Vagina (tissue), 2 donors: ENCODE measurements around the gene JPH2.

Source experiments
- POLR2A ChIP-seq, 2 donors: fragments of 450-650 bp; IDR thresholded peaks; one replicate each; pipeline ENCODE4 v1.6.1; 2017; ENCODE audit warnings: antibody characterized with exemption in 2 of 2, mild to moderate bottlenecking in 2 of 2, moderate library complexity in 2 of 2
- POLR2AphosphoS5 ChIP-seq, 2 donors: sonication (generic); formaldehyde crosslinking; IDR thresholded peaks; one replicate each; pipeline ENCODE4 v1.9.0; 2017; ENCODE audit warnings: antibody characterized with exemption in 2 of 2, mild to moderate bottlenecking in 2 of 2, low read depth in 1 of 2; ENCODE audit not compliant: insufficient read depth in 1 of 2
- TF ChIP-seq, protein P1 (sequence below), 3 experiments: fragments of 450-650 bp in 2 of 3; fragments of 200-600 bp in 1 of 3; sonication (generic) in 1 of 3; IDR thresholded peaks; one replicate each; pipeline ENCODE4 v1.5.1; 2017 to 2019; ENCODE audit warnings: antibody characterized with exemption in 3 of 3, mild to moderate bottlenecking in 2 of 3, moderate library complexity in 2 of 3

DNA sequence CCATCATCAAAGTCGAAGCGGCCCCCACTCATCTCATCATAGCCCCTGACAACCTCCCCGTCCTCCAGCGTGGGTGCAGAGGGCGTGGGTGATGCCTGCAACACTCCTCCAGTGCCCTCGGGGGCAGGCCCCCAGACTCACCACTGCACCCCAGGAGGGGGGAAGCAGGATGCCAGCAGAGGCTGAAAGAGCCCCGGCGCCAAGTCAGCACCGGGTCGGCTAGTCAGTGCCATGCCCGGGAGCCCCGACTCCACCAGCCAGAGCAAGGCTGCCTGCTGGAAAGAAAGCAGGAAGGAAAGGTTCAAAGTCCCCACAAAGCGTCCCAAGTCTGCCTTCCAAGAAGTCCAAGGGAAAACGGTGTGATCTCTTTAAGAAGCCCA is 324 bp downstream of the JPH2 start:
- TF ChIP-seq, protein P1, sequence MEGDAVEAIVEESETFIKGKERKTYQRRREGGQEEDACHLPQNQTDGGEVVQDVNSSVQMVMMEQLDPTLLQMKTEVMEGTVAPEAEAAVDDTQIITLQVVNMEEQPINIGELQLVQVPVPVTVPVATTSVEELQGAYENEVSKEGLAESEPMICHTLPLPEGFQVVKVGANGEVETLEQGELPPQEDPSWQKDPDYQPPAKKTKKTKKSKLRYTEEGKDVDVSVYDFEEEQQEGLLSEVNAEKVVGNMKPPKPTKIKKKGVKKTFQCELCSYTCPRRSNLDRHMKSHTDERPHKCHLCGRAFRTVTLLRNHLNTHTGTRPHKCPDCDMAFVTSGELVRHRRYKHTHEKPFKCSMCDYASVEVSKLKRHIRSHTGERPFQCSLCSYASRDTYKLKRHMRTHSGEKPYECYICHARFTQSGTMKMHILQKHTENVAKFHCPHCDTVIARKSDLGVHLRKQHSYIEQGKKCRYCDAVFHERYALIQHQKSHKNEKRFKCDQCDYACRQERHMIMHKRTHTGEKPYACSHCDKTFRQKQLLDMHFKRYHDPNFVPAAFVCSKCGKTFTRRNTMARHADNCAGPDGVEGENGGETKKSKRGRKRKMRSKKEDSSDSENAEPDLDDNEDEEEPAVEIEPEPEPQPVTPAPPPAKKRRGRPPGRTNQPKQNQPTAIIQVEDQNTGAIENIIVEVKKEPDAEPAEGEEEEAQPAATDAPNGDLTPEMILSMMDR (IDR thresholded peaks at IDR 0.05) = no peak
- no peak for TF ChIP-seq POLR2AphosphoS5 (IDR thresholded peaks at IDR 0.05; ENCODE audit: insufficient read depth in 1 of 2, low read depth in 1 of 2)
- TF ChIP-seq POLR2A (IDR thresholded peaks at IDR 0.05) = no peak
